ENCODE data around the gene CNDP1.

DNA sequence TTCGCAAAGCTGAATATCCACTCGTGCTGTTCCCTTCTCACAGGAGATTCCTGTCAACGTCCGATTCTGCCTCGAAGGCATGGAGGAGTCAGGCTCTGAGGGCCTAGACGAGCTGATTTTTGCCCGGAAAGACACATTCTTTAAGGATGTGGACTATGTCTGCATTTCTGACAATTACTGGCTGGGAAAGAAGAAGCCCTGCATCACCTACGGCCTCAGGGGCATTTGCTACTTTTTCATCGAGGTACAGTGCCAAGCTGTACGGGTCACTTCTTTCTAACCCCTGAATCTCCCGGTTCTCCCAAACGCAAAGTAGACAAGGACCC is 23.6 kb upstream of the CNDP1 start:
- no peak for TF ChIP-seq ZNF76 (tag by site-specific recombination; IDR thresholded peaks at IDR 0.05; ENCODE audit: borderline replicate concordance, low read depth)
- TF ChIP-seq, protein P1, sequence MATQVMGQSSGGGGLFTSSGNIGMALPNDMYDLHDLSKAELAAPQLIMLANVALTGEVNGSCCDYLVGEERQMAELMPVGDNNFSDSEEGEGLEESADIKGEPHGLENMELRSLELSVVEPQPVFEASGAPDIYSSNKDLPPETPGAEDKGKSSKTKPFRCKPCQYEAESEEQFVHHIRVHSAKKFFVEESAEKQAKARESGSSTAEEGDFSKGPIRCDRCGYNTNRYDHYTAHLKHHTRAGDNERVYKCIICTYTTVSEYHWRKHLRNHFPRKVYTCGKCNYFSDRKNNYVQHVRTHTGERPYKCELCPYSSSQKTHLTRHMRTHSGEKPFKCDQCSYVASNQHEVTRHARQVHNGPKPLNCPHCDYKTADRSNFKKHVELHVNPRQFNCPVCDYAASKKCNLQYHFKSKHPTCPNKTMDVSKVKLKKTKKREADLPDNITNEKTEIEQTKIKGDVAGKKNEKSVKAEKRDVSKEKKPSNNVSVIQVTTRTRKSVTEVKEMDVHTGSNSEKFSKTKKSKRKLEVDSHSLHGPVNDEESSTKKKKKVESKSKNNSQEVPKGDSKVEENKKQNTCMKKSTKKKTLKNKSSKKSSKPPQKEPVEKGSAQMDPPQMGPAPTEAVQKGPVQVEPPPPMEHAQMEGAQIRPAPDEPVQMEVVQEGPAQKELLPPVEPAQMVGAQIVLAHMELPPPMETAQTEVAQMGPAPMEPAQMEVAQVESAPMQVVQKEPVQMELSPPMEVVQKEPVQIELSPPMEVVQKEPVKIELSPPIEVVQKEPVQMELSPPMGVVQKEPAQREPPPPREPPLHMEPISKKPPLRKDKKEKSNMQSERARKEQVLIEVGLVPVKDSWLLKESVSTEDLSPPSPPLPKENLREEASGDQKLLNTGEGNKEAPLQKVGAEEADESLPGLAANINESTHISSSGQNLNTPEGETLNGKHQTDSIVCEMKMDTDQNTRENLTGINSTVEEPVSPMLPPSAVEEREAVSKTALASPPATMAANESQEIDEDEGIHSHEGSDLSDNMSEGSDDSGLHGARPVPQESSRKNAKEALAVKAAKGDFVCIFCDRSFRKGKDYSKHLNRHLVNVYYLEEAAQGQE (tag by site-specific recombination; IDR thresholded peaks at IDR 0.05), result no peak
- TF ChIP-seq, protein P2, sequence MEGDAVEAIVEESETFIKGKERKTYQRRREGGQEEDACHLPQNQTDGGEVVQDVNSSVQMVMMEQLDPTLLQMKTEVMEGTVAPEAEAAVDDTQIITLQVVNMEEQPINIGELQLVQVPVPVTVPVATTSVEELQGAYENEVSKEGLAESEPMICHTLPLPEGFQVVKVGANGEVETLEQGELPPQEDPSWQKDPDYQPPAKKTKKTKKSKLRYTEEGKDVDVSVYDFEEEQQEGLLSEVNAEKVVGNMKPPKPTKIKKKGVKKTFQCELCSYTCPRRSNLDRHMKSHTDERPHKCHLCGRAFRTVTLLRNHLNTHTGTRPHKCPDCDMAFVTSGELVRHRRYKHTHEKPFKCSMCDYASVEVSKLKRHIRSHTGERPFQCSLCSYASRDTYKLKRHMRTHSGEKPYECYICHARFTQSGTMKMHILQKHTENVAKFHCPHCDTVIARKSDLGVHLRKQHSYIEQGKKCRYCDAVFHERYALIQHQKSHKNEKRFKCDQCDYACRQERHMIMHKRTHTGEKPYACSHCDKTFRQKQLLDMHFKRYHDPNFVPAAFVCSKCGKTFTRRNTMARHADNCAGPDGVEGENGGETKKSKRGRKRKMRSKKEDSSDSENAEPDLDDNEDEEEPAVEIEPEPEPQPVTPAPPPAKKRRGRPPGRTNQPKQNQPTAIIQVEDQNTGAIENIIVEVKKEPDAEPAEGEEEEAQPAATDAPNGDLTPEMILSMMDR (tag by site-specific recombination; IDR thresholded peaks at IDR 0.05), result no peak

Data from HEK293 (cell line).